ENCODE measurements around the gene ERC2.
"Not testable (repeated sequence)": the region's sequence is repeated elsewhere in the genome, so short reads cannot be mapped to it uniquely, and the experiment has no call there.

The ERC2 gene

GRCh38 chr3:55863028-55863427, 605.2 kb downstream of the ERC2 start:
- no peak for DNase-seq

GRCh38 chr3:55860049-55860721, 608.1 kb downstream of the ERC2 start:
- DNase-seq: peak; percentile 89

GRCh38 chr3:55859305-55859704, 609.0 kb downstream of the ERC2 start:
- DNase-seq: peak; percentile 60

- DNase-seq: no peak
These were observed 609.5 kb downstream of the ERC2 start for GRCh38 chr3:55858727-55859126.

GRCh38 chr3:55858302-55858701, 610.0 kb downstream of the ERC2 start:
- no peak for DNase-seq

GRCh38 chr3:55857633-55858032, 610.6 kb downstream of the ERC2 start:
- no peak for DNase-seq

- DNase-seq: no peak
These were observed 613.0 kb downstream of the ERC2 start for GRCh38 chr3:55855311-55855710.

GRCh38 chr3:55854494-55854893, 613.8 kb downstream of the ERC2 start:
- DNase-seq: peak; percentile 42

GRCh38 chr3:55852326-55852725, 615.9 kb downstream of the ERC2 start:
- no peak for DNase-seq

GRCh38 chr3:55842204-55842603, 626.1 kb downstream of the ERC2 start:
- DNase-seq: no peak

- DNase-seq: not testable (repeated sequence)
These were observed 636.4 kb downstream of the ERC2 start for GRCh38 chr3:55831876-55832275.

GRCh38 chr3:55828712-55829111, 639.6 kb downstream of the ERC2 start:
- no peak for DNase-seq

GRCh38 chr3:55827786-55828185, 640.5 kb downstream of the ERC2 start:
- DNase-seq: no peak

- no peak for DNase-seq
These were observed 641.4 kb downstream of the ERC2 start for GRCh38 chr3:55826731-55827496.

GRCh38 chr3:55826097-55826496, 642.2 kb downstream of the ERC2 start:
- DNase-seq: no peak

- no peak for DNase-seq
These were observed 643.9 kb downstream of the ERC2 start for GRCh38 chr3:55824406-55824805.

- DNase-seq: no peak
These were observed 644.4 kb downstream of the ERC2 start for GRCh38 chr3:55823829-55824228.

GRCh38 chr3:55823001-55823400, 645.3 kb downstream of the ERC2 start:
- DNase-seq: no peak

- no peak for DNase-seq
These were observed 649.3 kb downstream of the ERC2 start for GRCh38 chr3:55819005-55819404.

GRCh38 chr3:55818485-55818884, 649.8 kb downstream of the ERC2 start:
- peak; percentile 30 for DNase-seq

- DNase-seq: no peak
These were observed 651.3 kb downstream of the ERC2 start for GRCh38 chr3:55816794-55817576.

- no peak for DNase-seq
These were observed 653.0 kb downstream of the ERC2 start for GRCh38 chr3:55815262-55815661.

- no peak for DNase-seq
These were observed 654.8 kb downstream of the ERC2 start for GRCh38 chr3:55813268-55814097.
